Pancreas (tissue), 10 donors: ENCODE measurements around the gene EPHA6. TPM values are rescaled to one million over a fixed set of nuclear protein-coding genes. Genes with fewer than 3 reads are reported as not detected.

Experiments used
- ATAC-seq, 4 donors: fragments of 200-7000 bp; cut with Tn5 transposase; one replicate each; pipeline versions ENCODE4 v1.8.0 to v1.9.1; 2020; ENCODE audit warnings: mild to moderate bottlenecking in 4 of 4, moderate library complexity in 4 of 4
- DNase-seq, 6 donors: peaks; one replicate each; pipeline ENCODE4 v3.0.0-alpha.2; 2020
- FAIRE-seq: peaks from 2 replicates; lab custom pipeline; 2012; peaks lifted over from hg19 to GRCh38; lab: Jason Lieb, UNC
- H3K27ac ChIP-seq, 4 donors: fragments of 200-600 bp; sonication (generic); 1 replicate in 3 of 4; 2 replicates in 1 of 4; pipeline versions ENCODE4 v1.5.0 to v1.8.0; 2020
- H3K27me3 ChIP-seq, 4 donors: fragments of 200-600 bp; one replicate each; pipeline ENCODE4 v1.8.0; 2021
- H3K36me3 ChIP-seq, 3 donors: fragments of 200-600 bp; sonication (generic) in 1 of 3; one replicate each; pipeline versions ENCODE4 v1.5.0 to v1.8.0; 2020 to 2021
- H3K4me1 ChIP-seq, 3 donors: fragments of 200-600 bp; one replicate each; pipeline ENCODE4 v1.8.0; 2021
- H3K4me3 ChIP-seq, 4 donors: fragments of 200-600 bp; sonication (generic) in 2 of 4; one replicate each; pipeline versions ENCODE4 v1.5.0 to v1.8.0; 2020 to 2021
- H3K9me3 ChIP-seq, 4 donors: fragments of 200-600 bp; one replicate each; pipeline ENCODE4 v1.8.0; 2021
- WGBS, 2 donors: extraction: QIAGEN DNeasy Blood & Tissue Kit; methylation state at CpG; one replicate each; pipeline ENCODE4 v1.1.7; 2013; 5-methylcytosine and 5-hydroxymethylcytosine counted together
- intact Hi-C, 3 donors: fragments of 100-400 bp; cut with DNase I; formaldehyde crosslinking; loops; one replicate each; pipeline versions ENCODE4 v1.11.1 to v1.14.2; 2022
- polyA plus RNA-seq, 2 donors: library from polyadenylated mRNA; stranded (reverse); fragments of 200-250 nt; gene quantifications; one replicate each; pipeline ENCODE4 v1.2.3, GENCODE V29; 2013
- total RNA-seq, 6 donors: library from RNA; stranded (reverse); fragmentation: NEBNext Ultra II Directional in 4 of 6; extraction: Animal tissue kit (Norgen Biotek cat#: 25700) in 4 of 6; gene quantifications; one replicate each; pipeline versions ENCODE4 v1.2.1 to v1.2.4, GENCODE V29; 2021 to 2023
- TF ChIP-seq, protein P1 (sequence below), 4 donors: fragments of 200-600 bp; sonication (generic) in 3 of 4; IDR thresholded peaks; one replicate each; pipeline versions ENCODE4 v1.5.0 to v1.8.0; 2021; ENCODE audit warnings: antibody characterized with exemption in 4 of 4
- donor health status: healthy with polysubstance abuse.
- donor health status: DM: no; HTN: no; CAD: no; lungs with moderate emphysema.
- donor health status: DM: no; HTN: no; CAD: no.
- donor health status: control.
- donor health status: control.
- donor health status: Bipolar disorder and iron deficiency.
- donor health status: DM: yes; HTN: yes; CAD: no.
- donor health status: DM: no; HTN: no; CAD: no.
- donor health status: DM: no; HTN: no; CAD: no.
- donor health status: DM: yes; HTN: yes; CAD: no.

EPHA6 gene
- total and polyA plus RNA-seq, 8 donors, result 0.15 to 1.1 (median 0.57) TPM

GRCh38 chr3:97245201-97245910 lies 431.0 kb downstream of the EPHA6 start:
- FAIRE-seq (no peak), ATAC-seq (no peak), DNase-seq (no peak)
- Histone ChIP-seq H3K4me3 (no peak overlapping the region), H3K27ac (no peak overlapping the region), H3K27me3 (no peaks in the 10 kb centered on the region), H3K4me1 (no peaks in the 10 kb centered on the region), H3K9me3 (no peaks in the 10 kb centered on the region), H3K36me3 (no peaks in the 10 kb centered on the region)
- TF ChIP-seq, protein P1, sequence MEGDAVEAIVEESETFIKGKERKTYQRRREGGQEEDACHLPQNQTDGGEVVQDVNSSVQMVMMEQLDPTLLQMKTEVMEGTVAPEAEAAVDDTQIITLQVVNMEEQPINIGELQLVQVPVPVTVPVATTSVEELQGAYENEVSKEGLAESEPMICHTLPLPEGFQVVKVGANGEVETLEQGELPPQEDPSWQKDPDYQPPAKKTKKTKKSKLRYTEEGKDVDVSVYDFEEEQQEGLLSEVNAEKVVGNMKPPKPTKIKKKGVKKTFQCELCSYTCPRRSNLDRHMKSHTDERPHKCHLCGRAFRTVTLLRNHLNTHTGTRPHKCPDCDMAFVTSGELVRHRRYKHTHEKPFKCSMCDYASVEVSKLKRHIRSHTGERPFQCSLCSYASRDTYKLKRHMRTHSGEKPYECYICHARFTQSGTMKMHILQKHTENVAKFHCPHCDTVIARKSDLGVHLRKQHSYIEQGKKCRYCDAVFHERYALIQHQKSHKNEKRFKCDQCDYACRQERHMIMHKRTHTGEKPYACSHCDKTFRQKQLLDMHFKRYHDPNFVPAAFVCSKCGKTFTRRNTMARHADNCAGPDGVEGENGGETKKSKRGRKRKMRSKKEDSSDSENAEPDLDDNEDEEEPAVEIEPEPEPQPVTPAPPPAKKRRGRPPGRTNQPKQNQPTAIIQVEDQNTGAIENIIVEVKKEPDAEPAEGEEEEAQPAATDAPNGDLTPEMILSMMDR (IDR thresholded peaks at IDR 0.05), result no peak
- WGBS, 2 donors, result 46 to 56% methylated on average over 2 of the region's 2 CpGs
- intact Hi-C loops, result no loop called here

GRCh38 chr3:97256060-97256459 lies 441.7 kb downstream of the EPHA6 start:
- DNase-seq (no peak), FAIRE-seq (no peak), ATAC-seq (no peak)
- no peaks in the 10 kb centered on the region for H3K36me3 ChIP-seq
- TF ChIP-seq, protein P1 (IDR thresholded peaks at IDR 0.05), result no peak
- no peaks in the 10 kb centered on the region for H3K9me3 ChIP-seq
- no peaks in the 10 kb centered on the region for H3K4me1 ChIP-seq
- H3K27me3 ChIP-seq, result no peaks in the 10 kb centered on the region
- H3K27ac ChIP-seq, result no peak overlapping the region
- intact Hi-C loops, result no loop called here
- H3K4me3 ChIP-seq, result no peak overlapping the region
- 67 to 70% methylated on average over 2 of the region's 2 CpGs for WGBS, 2 donors

GRCh38 chr3:97257942-97258697 lies 443.7 kb downstream of the EPHA6 start:
- FAIRE-seq, result no peak

GRCh38 chr3:97259263-97259662 lies 444.9 kb downstream of the EPHA6 start:
- H3K27me3 ChIP-seq, result no peaks in the 10 kb centered on the region
- intact Hi-C loops, result no loop called here
- no peaks in the 10 kb centered on the region for H3K36me3 ChIP-seq
- H3K4me3 ChIP-seq, result no peak overlapping the region
- no peaks in the 10 kb centered on the region for H3K9me3 ChIP-seq
- FAIRE-seq (no peak), DNase-seq (no peak), ATAC-seq (no peak)
- WGBS, 2 donors, result 45 to 54% methylated on average over 1 of the region's 1 CpG
- H3K27ac ChIP-seq, result no peak overlapping the region
- no peaks in the 10 kb centered on the region for H3K4me1 ChIP-seq
- TF ChIP-seq, protein P1 (IDR thresholded peaks at IDR 0.05), result no peak

More at GRCh38 chr3:97257942-97258697, 443.7 kb downstream of the EPHA6 start:
- H3K4me3 ChIP-seq, result no peak overlapping the region
- H3K4me1 ChIP-seq, result no peaks in the 10 kb centered on the region
- intact Hi-C loops, result no loop called here
- H3K27me3 ChIP-seq, result no peaks in the 10 kb centered on the region
- TF ChIP-seq, protein P1 (IDR thresholded peaks at IDR 0.05), result no peak
- WGBS, 2 donors, result 61 to 87% methylated on average over 1 of the region's 1 CpG
- H3K27ac ChIP-seq, result no peak overlapping the region
- no peak for DNase-seq
- H3K36me3 ChIP-seq, result no peaks in the 10 kb centered on the region
- ATAC-seq, result no peak
- H3K9me3 ChIP-seq, result no peaks in the 10 kb centered on the region

GRCh38 chr3:97264180-97264579 lies 449.8 kb downstream of the EPHA6 start:
- TF ChIP-seq, protein P1 (IDR thresholded peaks at IDR 0.05), result no peak
- Histone ChIP-seq H3K4me1 (no peaks in the 10 kb centered on the region), H3K9me3 (no peaks in the 10 kb centered on the region), H3K27ac (no peak overlapping the region), H3K36me3 (no peaks in the 10 kb centered on the region), H3K4me3 (no peak overlapping the region), H3K27me3 (no peaks in the 10 kb centered on the region)
- intact Hi-C loops, result no loop called here
- WGBS, 2 donors, result 78 to 86% methylated on average over 8 of the region's 8 CpGs
- FAIRE-seq, result no peak
- no peak for ATAC-seq
- no peak for DNase-seq
